Esophagus squamous epithelium (tissue), 5 donors: Measurements from ENCODE around the gene PINLYP. TPM values are rescaled to one million over a fixed set of nuclear protein-coding genes. Genes with fewer than 3 reads are reported as not detected.

ENCODE experiments used
- DNase-seq: peaks from one replicate; lab custom pipeline; 2025; lab: John Stamatoyannopoulos, UW
- H3K27ac ChIP-seq, 4 donors: fragments of 200-600 bp; sonication (generic); one replicate each; pipeline ENCODE4 v1.5.1; 2016 to 2019; ENCODE audit warnings: mild to moderate bottlenecking in 1 of 4
- H3K27me3 ChIP-seq, 4 donors: fragments of 200-600 bp; sonication (generic); 1 replicate in 3 of 4; 2 replicates in 1 of 4; pipeline versions ENCODE4 v1.5.1 to v1.6.0; 2017 to 2021; ENCODE audit warnings: antibody characterized with exemption in 1 of 4
- H3K36me3 ChIP-seq, 3 donors: fragments of 200-600 bp; sonication (generic); one replicate each; pipeline ENCODE4 v1.5.1; 2016 to 2019
- H3K4me1 ChIP-seq, 3 donors: fragments of 200-600 bp; sonication (generic); one replicate each; pipeline ENCODE4 v1.5.1; 2017 to 2019
- H3K4me3 ChIP-seq, 4 donors: fragments of 200-600 bp; sonication (generic); 1 replicate in 3 of 4; 2 replicates in 1 of 4; pipeline ENCODE4 v1.5.1; 2016 to 2019; ENCODE audit warnings: mild to moderate bottlenecking in 2 of 4, moderate library complexity in 1 of 4
- H3K9me3 ChIP-seq, 3 donors: fragments of 200-600 bp; sonication (generic); one replicate each; pipeline ENCODE4 v1.5.1; 2016 to 2019
- CTCF ChIP-seq, 6 experiments: fragments of 450-650 bp in 4 of 6; fragments of 200-600 bp in 2 of 6; sonication (generic) in 2 of 6; IDR thresholded peaks; one replicate each; pipeline ENCODE4 v1.5.1; 2016 to 2019; ENCODE audit warnings: antibody characterized with exemption in 6 of 6, mild to moderate bottlenecking in 4 of 6, moderate library complexity in 4 of 6
- POLR2A ChIP-seq, 4 donors: fragments of 450-650 bp; IDR thresholded peaks; one replicate each; pipeline ENCODE4 v1.6.1; 2017; ENCODE audit warnings: antibody characterized with exemption in 4 of 4, mild to moderate bottlenecking in 4 of 4, moderate library complexity in 3 of 4
- WGBS, 2 donors: methylation state at CpG; one replicate each; pipeline ENCODE4 v1.1.5; 2018; 5-methylcytosine and 5-hydroxymethylcytosine counted together
- intact Hi-C: fragments of 100-400 bp; cut with DNase I; formaldehyde crosslinking; loops from one replicate; pipeline ENCODE4 v1.15.0; 2022
- total RNA-seq, 4 donors: library from RNA; depleted of rRNA; stranded (reverse); fragments of >200 nt; gene quantifications; one replicate each; pipeline ENCODE4 v1.1.0, GENCODE V29; 2016
- donor health status: DM: yes; HTN: yes; CAD: no.

PINLYP gene
- total RNA-seq, 4 donors from 2014 or later: 1.9 to 23.3 (median 9.3) TPM

- Histone ChIP-seq H3K27ac (no peak overlapping the region), H3K4me1 (peaks cover 4 to 15% (median 6%) of the 10 kb centered on the region in 3 donors), H3K27me3 (no peaks in the 10 kb centered on the region), H3K4me3 (no peak overlapping the region), H3K36me3 (peaks cover 0 to 21% (median 0%) of the 10 kb centered on the region in 3 donors), H3K9me3 (no peaks in the 10 kb centered on the region)
- TF ChIP-seq POLR2A (IDR thresholded peaks at IDR 0.05) (no peak), CTCF (IDR thresholded peaks at IDR 0.05) (no peak)
- no peak for DNase-seq
- intact Hi-C loops: no loop called here
- 87 to 89% methylated on average over 5 of the region's 5 CpGs for WGBS, 2 donors
These were observed 5.9 kb upstream of the PINLYP start for GRCh38 chr19:43569657-43570056.

- no peak overlapping the region for H3K4me3 ChIP-seq
- no peaks in the 10 kb centered on the region for H3K27me3 ChIP-seq
- H3K9me3 ChIP-seq: no peaks in the 10 kb centered on the region
- intact Hi-C loops: no loop called here
- TF ChIP-seq POLR2A (IDR thresholded peaks at IDR 0.05): no peak
- TF ChIP-seq CTCF (IDR thresholded peaks at IDR 0.05): no peak
- 68 to 78% methylated on average over 5 of the region's 5 CpGs for WGBS, 2 donors
- H3K4me1 ChIP-seq: peaks cover 8 to 21% (median 9%) of the 10 kb centered on the region in 3 donors
- peaks cover 0 to 21% (median 0%) of the 10 kb centered on the region in 3 donors for H3K36me3 ChIP-seq
- H3K27ac ChIP-seq: no peak overlapping the region
- no peak for DNase-seq
These were observed 5.3 kb upstream of the PINLYP start for GRCh38 chr19:43570174-43570791.

DNA sequence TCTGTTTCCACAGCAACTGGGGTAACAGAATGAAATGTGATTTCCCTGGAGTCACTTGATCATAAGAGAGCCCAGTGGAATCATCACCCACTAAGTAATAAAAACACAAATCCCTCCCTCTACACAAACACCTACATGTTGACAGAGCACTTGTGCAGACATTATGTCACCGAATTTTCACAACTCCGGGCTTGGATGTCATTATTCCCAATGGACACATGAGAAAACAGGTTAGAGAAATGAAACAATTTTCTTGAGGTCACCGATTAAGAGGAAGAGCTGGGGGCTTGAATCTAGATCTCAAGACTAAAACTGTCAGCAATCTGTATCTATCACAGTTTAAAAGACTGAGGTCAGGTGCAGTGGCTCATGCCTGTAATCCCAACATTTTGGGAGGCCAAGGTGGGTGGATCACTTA is 3.4 kb upstream of the PINLYP start:
- peaks cover 0 to 21% (median 0%) of the 10 kb centered on the region in 3 donors for H3K36me3 ChIP-seq
- TF ChIP-seq POLR2A (IDR thresholded peaks at IDR 0.05) (no peak), CTCF (IDR thresholded peaks at IDR 0.05) (no peak)
- H3K27me3 ChIP-seq: no peaks in the 10 kb centered on the region
- no peaks in the 10 kb centered on the region for H3K9me3 ChIP-seq
- no peak overlapping the region for H3K4me3 ChIP-seq
- intact Hi-C loops: no loop called here
- no peak for DNase-seq
- H3K4me1 ChIP-seq: peaks cover 14 to 36% (median 18%) of the 10 kb centered on the region in 3 donors
- no peak overlapping the region for H3K27ac ChIP-seq
- 68 to 74% methylated on average over 3 of the region's 3 CpGs for WGBS, 2 donors

GRCh38 chr19:43574424-43575155 is 1.0 kb upstream of the PINLYP start:
- peaks cover 0 to 21% (median 0%) of the 10 kb centered on the region in 3 donors for H3K36me3 ChIP-seq
- 22 to 24% methylated on average over 11 to 12 of the region's 12 CpGs for WGBS, 2 donors

More at GRCh38 chr19:43574424-43575155, 1.0 kb upstream of the PINLYP start:
- DNase-seq: no peak
- intact Hi-C loops: no loop called here
- H3K9me3 ChIP-seq: no peaks in the 10 kb centered on the region
- no peaks in the 10 kb centered on the region for H3K27me3 ChIP-seq
- no peak for TF ChIP-seq POLR2A (IDR thresholded peaks at IDR 0.05)
- TF ChIP-seq CTCF (IDR thresholded peaks at IDR 0.05): no peak
- H3K27ac ChIP-seq: peak overlapping the region; percentile 85 to 97 (median 90)
- peak overlapping the region; percentile 52 to 92 (median 78) for H3K4me3 ChIP-seq
- H3K4me1 ChIP-seq: peaks cover 14 to 39% (median 18%) of the 10 kb centered on the region in 3 donors
